ENCODE results near the gene DISC1. TPM values are rescaled to one million over a fixed set of nuclear protein-coding genes. Genes with fewer than 3 reads are reported as not detected.

DISC1 gene
- polyA plus RNA-seq, 1 of the 3 experiments (the other 2 are of a cell fraction) = 1.7 TPM

DNA sequence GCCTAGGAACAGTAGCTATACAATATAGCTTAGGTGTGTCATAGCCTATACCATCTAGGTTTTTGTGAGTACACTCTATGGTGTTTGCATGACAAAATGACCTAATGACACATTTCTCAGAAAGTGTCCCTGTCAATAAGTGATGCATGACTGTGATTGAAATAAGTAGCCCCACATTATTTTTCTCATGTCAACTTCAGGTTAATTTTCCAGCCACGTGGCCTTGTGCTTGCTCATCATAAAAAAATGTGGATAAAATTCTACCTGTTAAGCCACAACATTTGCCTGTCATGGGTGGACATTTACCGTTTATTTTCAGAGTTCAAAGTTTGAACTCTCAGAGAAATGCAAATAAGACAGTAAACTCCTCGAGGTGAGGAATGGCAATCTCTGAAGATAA is 5.5 kb downstream of the DISC1 start:
- H3K79me2 ChIP-seq (ENCODE audit: insufficient read depth) = no peaks in the 10 kb centered on the region
- no peak overlapping the region for H3K4me2 ChIP-seq
- ChIA-PET POLR2A (no interaction called here), CTCF (no interaction called here)
- no peak overlapping the region for H3K9ac ChIP-seq
- no peak for DNase-seq
- no peaks in the 10 kb centered on the region for H4K20me1 ChIP-seq (ENCODE audit: insufficient read depth)
- WGBS (ENCODE audit: low lambda C conversion rate) = 69% methylated on average over 3 of the region's 3 CpGs
- H3K27me3 ChIP-seq (ENCODE audit: insufficient read depth) = no peaks in the 10 kb centered on the region
- no peak overlapping the region for H2AFZ ChIP-seq (ENCODE audit: low read depth)
- H3K4me3 ChIP-seq (ENCODE audit: low read depth in 2 of 2, low read length in 1 of 2) = no peak overlapping the region
- H3K4me1 ChIP-seq (ENCODE audit: control insufficient read depth in 1 of 2, insufficient read depth in 2 of 2, low read depth in 1 of 2, low read length in 1 of 2) = peaks cover 0 to 10% of the 10 kb centered on the region in 2 experiments; a peak in 1 of 4 replicates
- no peak for TF ChIP-seq ELF1 (IDR thresholded peaks at IDR 0.05)
- no peaks in the 10 kb centered on the region for H3K9me3 ChIP-seq
- peaks cover 6% of the 10 kb centered on the region for H3F3A ChIP-seq (replicated peaks; ENCODE audit: insufficient read depth)
- no peaks in the 10 kb centered on the region for H3K36me3 ChIP-seq (replicated peaks in 1 of 2; ENCODE audit: control insufficient read depth in 1 of 2, insufficient read depth in 2 of 2, low read length in 1 of 2)
- no peaks in the 10 kb centered on the region for H3K9me2 ChIP-seq
- H3K27ac ChIP-seq (ENCODE audit: low read depth in 2 of 2, low read length in 1 of 2) = no peak overlapping the region

DNA sequence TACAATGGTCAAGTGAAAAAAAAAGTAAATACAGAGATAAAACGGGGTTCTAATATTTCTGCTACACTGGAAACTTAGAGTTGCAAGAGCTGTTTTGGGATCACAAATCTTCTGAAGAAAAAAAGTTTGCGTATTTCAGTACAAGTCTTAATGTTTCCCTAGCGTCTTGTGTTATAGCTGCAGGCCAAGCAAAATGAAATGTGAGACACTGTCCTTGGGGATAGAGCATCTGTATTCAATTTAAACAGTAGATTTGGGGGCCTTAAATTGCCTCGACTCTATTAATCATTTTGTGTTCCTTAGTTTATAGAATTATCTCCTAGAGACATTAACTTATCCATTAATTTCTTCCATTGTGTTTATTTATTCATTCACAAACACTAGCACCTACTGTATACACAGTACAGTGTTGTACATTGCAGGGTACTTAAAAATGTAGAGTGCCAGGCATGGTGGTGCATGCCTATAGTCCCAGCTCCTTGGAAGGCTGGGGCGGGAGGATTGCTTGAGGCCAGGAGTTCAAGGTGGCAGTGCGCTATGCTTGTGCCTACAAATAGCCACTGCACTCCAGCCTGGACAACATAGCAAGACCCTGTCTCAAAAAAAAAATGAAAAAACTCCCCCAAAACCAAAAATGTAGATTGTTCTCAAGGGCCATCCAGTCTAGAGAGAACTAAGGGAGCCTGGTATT is 7.9 kb downstream of the DISC1 start:
- Histone ChIP-seq H3K79me2 (ENCODE audit: insufficient read depth) (0 out of 2 replicates have a peak, but pooled peaks cover 4% of the 10 kb centered on the region), H3F3A (replicated peaks; ENCODE audit: insufficient read depth) (peaks cover 3% of the 10 kb centered on the region), H2AFZ (ENCODE audit: low read depth) (no peak overlapping the region), H3K9me3 (no peaks in the 10 kb centered on the region), H3K4me1 (ENCODE audit: control insufficient read depth in 1 of 2, insufficient read depth in 2 of 2, low read depth in 1 of 2, low read length in 1 of 2) (peaks cover 0 to 8% of the 10 kb centered on the region in 2 experiments; a peak in 1 of 4 replicates), H3K4me2 (no peak overlapping the region), H3K36me3 (replicated peaks in 1 of 2; ENCODE audit: control insufficient read depth in 1 of 2, insufficient read depth in 2 of 2, low read length in 1 of 2) (no peaks in the 10 kb centered on the region), H3K4me3 (ENCODE audit: low read depth in 2 of 2, low read length in 1 of 2) (no peak overlapping the region), H3K9me2 (no peaks in the 10 kb centered on the region), H3K27me3 (ENCODE audit: insufficient read depth) (no peaks in the 10 kb centered on the region), H4K20me1 (ENCODE audit: insufficient read depth) (no peaks in the 10 kb centered on the region), H3K27ac (ENCODE audit: low read depth in 2 of 2, low read length in 1 of 2) (no peak overlapping the region), H3K9ac (no peak overlapping the region)
- ChIA-PET POLR2A (no interaction called here), CTCF (no interaction called here)
- TF ChIP-seq TEAD4 (IDR thresholded peaks at IDR 0.05; ENCODE audit: borderline replicate concordance, insufficient read depth) (no peak), TCF12 (IDR thresholded peaks at IDR 0.05) (no peak), EP300 (IDR thresholded peaks at IDR 0.05; ENCODE audit: borderline replicate concordance in 1 of 2, low read depth in 1 of 2, low read length in 1 of 2) (no peak), TAF1 (IDR thresholded peaks at IDR 0.05; ENCODE audit: borderline replicate concordance, low read depth, low read length) (no peak), CHD2 (IDR thresholded peaks at IDR 0.05; ENCODE audit: low read length, partially characterized antibody) (no peak), ELF1 (IDR thresholded peaks at IDR 0.05) (no peak), POLR2AphosphoS5 (IDR thresholded peaks at IDR 0.05; ENCODE audit: low read depth, low read length) (no peak), SIN3A (IDR thresholded peaks at IDR 0.05; ENCODE audit: borderline replicate concordance, low read depth, low read length) (no peak), SMC3 (IDR thresholded peaks at IDR 0.05; ENCODE audit: low read depth, low read length) (no peak)
- TF ChIP-seq, protein P1, sequence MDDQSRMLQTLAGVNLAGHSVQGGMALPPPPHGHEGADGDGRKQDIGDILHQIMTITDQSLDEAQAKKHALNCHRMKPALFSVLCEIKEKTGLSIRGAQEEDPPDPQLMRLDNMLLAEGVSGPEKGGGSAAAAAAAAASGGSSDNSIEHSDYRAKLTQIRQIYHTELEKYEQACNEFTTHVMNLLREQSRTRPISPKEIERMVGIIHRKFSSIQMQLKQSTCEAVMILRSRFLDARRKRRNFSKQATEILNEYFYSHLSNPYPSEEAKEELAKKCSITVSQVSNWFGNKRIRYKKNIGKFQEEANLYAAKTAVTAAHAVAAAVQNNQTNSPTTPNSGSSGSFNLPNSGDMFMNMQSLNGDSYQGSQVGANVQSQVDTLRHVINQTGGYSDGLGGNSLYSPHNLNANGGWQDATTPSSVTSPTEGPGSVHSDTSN (IDR thresholded peaks at IDR 0.05) = no peak
- TF ChIP-seq, protein P2, sequence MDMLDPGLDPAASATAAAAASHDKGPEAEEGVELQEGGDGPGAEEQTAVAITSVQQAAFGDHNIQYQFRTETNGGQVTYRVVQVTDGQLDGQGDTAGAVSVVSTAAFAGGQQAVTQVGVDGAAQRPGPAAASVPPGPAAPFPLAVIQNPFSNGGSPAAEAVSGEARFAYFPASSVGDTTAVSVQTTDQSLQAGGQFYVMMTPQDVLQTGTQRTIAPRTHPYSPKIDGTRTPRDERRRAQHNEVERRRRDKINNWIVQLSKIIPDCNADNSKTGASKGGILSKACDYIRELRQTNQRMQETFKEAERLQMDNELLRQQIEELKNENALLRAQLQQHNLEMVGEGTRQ (IDR thresholded peaks at IDR 0.05; ENCODE audit: borderline replicate concordance, low read depth, low read length) = no peak
- TF ChIP-seq, protein P3, sequence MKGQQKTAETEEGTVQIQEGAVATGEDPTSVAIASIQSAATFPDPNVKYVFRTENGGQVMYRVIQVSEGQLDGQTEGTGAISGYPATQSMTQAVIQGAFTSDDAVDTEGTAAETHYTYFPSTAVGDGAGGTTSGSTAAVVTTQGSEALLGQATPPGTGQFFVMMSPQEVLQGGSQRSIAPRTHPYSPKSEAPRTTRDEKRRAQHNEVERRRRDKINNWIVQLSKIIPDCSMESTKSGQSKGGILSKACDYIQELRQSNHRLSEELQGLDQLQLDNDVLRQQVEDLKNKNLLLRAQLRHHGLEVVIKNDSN (IDR thresholded peaks at IDR 0.05; ENCODE audit: borderline replicate concordance, low read depth) = no peak
- WGBS (ENCODE audit: low lambda C conversion rate) = 78% methylated on average over 6 of the region's 6 CpGs
- no peak for DNase-seq

Measured in SK-N-SH (cell line).